ENCODE results near the gene OTOL1. TPM values are rescaled to one million over a fixed set of nuclear protein-coding genes. Genes with fewer than 3 reads are reported as not detected.
"Not testable (repeated sequence)": the region's sequence is repeated elsewhere in the genome, so short reads cannot be mapped to it uniquely, and the experiment has no call there.

OTOL1 gene
- total RNA-seq = not detected

DNA sequence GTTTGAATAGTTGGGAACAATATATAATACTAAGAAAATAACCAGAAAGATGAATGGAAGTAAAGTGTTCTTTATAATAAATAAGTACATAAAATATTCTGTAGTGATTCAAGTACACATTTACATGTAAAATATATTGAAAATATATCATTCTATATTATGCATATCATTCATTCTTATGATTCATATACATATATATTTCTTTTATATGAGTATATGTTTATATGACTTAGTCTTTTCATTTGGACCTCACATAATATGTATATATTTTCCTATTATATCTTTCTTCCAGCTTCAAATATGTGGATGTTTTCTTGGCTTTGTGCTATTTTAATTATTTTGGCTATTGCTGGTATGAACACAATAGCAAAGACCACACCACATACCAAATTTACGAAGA is at the start of gene OTOL1:
TSS of gene OTOL1 (plus strand) at position 301 of the 400 bp plus-strand sequence. CDS start at position 301, 0 bp downstream.
- no peak for DNase-seq (ENCODE audit: low read depth in 2 of 3, low spot score in 2 of 3)

DNA sequence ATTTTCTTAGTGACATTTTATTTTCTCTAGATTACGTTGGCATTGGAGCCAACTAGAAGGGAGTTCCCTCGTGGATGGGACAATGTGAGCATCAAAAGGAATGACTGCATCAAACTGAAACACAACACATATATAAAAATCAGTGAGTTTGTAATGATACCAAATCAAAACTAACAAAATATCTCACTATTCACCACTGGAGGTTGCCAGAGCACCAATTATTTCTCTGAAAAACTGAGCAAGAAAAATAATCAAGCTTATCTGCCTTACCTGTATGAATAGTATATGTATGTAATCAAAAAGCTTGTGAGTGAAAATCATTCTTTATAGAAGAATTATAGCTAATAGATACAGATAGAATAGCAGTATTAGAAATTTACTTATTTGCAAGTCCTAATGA is 46.8 kb upstream of the OTOL1 start:
- no peak for DNase-seq (ENCODE audit: low read depth in 2 of 3, low spot score in 2 of 3)

DNA sequence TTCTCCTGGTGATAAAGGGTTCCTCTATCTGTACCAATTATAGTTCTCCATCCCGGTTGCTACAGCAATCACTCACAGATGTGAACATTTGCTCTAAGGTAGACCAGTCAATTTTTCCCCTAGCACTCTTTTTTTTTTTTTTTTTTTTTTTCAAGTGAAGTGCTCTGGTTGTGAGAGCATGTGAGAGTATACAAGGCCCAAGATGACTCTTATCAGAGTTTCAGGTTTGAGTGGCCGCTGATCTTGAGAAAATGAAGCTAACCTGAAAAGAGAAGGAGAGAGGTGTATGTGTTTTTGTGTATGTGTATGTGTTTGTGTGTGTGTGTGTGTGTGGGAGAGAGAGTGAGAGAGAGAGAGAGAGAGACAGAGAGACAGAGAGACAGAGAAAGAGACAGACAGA is 44.4 kb upstream of the OTOL1 start:
- DNase-seq (ENCODE audit: low read depth in 2 of 3, low spot score in 2 of 3) = no peak

DNA sequence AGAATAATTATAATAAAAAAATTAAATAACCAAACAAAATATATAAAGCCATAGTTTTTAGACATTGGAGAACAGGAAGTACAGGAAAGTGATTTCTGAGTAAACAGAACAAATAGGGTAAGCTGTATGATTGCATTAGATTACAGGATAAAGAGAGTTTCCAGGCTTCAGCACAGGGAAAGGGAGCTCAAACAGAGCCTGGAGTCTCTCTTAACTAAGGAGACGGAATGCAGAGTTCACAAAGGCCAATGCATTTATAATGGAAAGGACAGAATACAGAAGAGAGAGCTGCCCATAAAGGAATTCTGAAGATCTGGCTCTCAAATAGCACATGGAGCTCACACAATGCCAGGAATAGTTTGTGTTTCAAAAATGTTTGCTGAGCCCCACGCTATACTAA is 42.0 kb upstream of the OTOL1 start:
- no peak for DNase-seq (ENCODE audit: low read depth in 2 of 3, low spot score in 2 of 3)

DNA sequence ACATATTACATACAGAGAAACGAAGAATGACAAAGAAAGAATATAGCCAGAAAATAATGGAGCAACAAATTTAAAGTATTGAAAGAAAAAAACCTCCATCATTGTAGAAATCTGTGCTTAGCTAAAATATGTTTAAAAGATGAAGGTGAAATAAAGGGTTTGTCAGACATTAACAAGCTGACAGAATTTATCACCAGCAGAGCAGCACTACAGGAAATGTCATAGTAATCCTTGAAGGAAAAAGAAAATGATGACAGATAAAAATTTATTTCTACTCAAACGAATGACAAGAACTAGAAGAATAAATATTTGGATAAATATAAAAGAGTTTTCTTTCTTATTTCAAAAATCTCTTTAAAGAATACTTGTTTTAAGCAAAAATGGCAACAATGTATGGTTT is 40.6 kb upstream of the OTOL1 start:
- no peak for DNase-seq (ENCODE audit: low read depth in 2 of 3, low spot score in 2 of 3)

DNA sequence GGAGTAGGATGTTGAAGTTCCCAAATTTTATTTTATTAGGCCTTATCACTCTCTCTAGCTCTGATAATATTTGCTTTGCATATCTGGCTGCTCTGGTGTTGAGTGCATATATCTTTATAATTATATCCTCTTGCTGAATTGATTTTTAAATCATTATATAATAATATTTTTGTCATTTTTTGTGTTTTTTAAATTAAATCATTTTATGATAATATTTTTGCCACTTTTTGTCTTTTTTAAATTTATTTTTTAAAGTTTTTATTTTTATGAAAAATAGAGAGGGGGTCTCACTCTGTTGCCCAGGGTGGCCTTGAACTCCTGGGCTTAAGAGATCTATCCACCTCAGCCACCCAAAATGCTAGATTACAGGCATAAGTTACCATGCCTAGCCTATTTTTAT is 34.5 kb upstream of the OTOL1 start:
- DNase-seq (ENCODE audit: low read depth in 2 of 3, low spot score in 2 of 3) = no peak

DNA sequence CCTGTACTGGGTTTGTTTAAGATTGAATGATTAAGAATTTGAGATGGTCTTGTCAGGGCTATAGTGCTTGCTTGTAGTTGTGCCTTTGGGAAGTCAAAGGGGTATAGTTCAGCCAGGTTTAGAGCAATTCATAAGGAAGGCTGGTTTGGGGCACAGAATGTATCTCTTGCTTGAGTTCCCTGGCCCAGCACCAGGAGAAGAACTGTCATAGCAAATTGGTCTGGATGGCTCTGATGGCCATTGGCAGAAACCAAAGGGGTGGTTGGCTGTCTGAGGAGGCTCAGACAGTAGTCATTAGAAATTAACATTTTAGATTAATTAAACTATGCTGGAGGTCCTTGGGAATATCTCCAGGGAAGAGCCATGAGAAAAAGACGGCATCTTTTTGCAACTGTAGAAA is 25.4 kb upstream of the OTOL1 start:
- no peak for DNase-seq (ENCODE audit: low read depth in 2 of 3, low spot score in 2 of 3)

DNA sequence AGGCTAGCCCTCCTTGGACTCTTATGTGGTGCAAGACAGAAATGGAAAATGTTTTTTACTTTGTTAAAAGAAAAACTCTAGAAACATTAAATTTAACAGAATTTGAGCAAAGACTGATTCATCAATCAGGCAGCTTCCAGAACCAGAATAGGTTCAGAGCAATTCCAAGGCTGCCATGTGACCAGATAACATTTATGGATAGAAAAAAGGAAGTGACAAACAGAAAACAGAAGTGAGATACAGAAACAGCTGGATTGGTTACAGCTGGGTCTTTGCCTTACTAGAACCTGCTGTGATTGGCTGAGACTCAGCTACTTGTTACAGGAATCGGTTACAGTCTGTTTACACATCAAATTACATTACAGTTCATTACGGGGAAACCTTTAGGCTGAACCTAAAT is 22.5 kb upstream of the OTOL1 start:
- DNase-seq (ENCODE audit: low read depth in 2 of 3, low spot score in 2 of 3) = no peak

DNA sequence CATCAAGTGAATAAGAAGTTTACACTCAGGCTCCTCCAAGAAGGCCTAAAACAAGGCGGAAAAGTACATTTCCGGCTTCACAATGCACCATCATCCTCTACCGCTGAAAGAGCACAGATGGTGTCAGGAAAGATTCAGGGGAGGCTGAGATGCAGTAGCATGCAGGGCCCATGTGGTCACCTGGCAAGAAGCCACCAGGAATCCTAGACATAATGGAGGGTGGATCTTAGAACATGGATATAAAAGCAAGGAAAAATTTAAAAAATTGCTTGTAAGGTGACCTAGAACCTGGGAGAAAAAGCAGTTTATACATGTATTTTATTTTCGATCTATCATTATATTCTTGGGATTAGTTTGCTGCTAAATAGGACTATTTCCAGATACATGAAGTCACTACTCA is 21.9 kb upstream of the OTOL1 start:
- no peak for DNase-seq (ENCODE audit: low read depth in 2 of 3, low spot score in 2 of 3)

DNA sequence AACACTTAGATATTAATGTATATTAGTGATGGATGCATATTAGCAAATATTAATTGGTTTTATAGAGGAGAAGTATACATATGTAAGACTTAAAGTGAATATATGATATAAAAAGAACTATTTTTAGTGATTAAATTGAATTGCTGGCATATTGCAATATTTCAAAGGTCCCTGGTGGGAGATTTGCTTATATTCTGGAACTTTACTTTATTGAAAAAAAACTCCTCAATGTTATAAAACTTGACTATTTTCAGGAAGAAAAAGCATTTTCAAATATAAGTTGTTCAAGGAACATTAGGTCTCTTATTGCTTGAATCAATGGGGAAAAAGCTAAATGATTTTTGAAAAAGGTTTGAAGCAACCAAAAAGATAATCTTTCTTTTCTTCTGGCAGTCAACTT is 21.4 kb upstream of the OTOL1 start:
- no peak for DNase-seq (ENCODE audit: low read depth in 2 of 3, low spot score in 2 of 3)

DNA sequence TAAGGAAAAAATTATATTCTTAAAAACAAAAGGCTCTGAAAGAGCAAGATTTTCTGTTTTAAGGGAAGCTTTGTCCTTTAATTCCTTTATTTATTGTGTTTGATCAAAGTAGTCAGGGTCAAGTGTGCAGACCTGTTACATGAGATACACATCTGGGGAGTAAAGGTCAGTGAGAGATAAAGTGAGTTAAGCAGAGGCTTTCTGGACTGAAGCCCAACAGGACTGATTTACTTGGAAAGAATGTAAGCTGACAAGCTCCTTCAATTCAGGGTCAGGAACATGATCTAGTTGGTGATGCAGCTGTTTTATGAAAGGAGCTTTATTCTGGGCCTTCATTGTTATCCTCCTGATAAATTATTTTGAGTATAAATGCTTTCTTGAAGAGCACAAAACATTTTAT is 20.7 kb upstream of the OTOL1 start:
- DNase-seq (ENCODE audit: low read depth in 2 of 3, low spot score in 2 of 3) = no peak

DNA sequence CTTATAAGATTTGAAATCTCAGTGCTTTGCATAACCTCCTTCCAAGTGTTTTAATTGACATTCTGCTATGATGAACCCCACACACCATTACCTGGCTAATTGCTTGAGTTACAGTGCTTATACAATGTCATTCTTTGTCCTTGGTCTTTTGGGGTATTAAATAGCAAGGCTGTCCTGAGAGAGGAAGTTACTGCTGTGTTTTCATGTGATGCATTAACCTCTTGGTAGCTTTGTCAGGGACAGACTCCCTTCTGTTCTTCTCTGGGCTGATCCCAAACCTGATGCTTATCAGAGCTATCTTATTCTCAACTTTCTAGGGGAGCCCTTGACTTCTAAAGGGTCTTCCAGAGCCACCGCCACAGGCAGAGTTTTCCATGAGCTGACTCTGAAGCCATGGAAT is 12.4 kb upstream of the OTOL1 start:
- DNase-seq (ENCODE audit: low read depth in 2 of 3, low spot score in 2 of 3) = no peak

DNA sequence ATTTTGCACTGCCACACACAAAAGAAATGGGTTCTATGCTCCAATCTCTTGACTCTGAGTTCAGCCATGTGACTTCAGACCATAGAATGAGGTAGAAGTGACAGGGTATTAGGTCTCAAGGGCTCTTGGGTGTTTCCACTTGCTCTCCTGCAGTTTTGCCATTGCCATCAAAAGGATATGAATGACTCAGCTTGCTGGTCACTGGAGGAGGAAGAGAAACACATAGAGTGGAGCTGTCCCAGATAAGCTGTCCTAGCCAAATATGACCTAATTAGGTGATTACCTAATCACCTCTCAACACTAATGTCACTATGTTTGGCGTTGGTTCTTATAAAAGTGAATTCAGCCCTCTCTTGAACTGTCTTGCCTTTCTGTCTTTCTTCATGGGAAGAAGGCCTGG is 8.3 kb upstream of the OTOL1 start:
- not testable (repeated sequence) for DNase-seq (ENCODE audit: low read depth in 2 of 3, low spot score in 2 of 3)

DNA sequence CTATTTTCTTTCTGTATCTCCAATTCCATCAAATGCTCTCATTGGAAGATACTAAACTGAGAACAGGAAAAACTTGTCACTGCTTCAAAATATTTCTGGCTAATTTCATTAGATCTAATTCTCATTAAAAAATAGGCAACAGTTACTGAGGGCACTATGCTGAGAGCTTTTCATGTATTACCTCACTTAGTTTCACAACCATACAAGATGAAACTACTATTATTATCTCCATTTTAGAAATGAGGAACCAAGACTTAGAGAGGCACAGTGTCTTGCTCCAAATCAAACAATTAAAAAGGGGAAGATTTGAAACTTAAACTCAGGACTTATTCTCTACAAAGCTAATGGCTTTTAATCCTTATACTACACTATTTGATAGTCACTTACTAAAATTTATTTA is 7.2 kb upstream of the OTOL1 start:
- DNase-seq (ENCODE audit: low read depth in 2 of 3, low spot score in 2 of 3) = no peak

DNA sequence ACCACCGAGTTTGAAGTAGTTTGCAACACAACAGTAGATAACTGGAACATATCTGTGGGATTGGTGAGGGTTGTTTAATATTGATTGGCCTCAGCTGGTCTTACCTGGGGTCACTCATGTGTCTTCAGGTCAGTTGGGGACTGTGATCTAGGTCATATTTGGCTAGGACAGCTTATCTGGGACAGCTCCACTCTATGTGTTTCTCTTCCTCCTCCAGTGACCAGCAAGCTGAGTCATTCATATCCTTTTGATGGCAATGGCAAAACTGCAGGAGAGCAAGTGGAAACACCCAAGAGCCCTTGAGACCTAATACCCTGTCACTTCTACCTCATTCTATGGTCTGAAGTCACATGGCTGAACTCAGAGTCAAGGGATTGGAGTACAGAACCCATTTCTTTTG is 5.8 kb upstream of the OTOL1 start:
- DNase-seq (ENCODE audit: low read depth in 2 of 3, low spot score in 2 of 3) = not testable (repeated sequence)

DNA sequence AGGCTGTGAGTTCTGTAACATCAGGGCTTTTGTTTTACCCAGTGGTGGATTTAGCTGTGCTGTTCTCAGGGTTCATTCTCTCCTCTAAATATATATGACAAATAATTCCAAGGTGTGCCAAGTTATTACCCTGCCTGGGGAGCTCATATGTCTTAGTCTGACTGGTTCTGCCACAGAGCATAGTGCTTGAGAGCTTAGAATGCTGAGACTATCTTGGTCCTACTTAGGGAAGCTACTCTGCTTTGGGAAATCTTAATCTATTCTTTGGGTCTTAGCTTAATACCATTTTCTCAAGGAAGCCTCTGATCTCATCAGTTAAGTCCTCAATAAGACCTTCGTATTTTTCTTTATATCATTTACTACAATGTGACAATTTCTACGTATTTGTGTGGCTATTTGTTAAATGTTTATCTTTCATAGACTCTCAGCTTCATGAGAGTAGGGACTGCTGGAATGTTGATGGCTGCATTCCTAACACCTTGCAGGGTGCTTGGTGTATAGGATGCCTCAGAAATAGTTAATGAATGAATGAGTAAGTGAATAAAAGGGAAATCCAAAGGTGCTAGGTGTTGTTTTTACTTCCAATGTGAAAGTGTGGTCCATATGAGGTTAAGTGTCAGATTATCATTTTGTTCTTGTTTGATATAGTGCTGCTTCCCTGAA is 1.8 kb downstream of the OTOL1 start:
- no peak for DNase-seq (ENCODE audit: low read depth in 2 of 3, low spot score in 2 of 3)

DNA sequence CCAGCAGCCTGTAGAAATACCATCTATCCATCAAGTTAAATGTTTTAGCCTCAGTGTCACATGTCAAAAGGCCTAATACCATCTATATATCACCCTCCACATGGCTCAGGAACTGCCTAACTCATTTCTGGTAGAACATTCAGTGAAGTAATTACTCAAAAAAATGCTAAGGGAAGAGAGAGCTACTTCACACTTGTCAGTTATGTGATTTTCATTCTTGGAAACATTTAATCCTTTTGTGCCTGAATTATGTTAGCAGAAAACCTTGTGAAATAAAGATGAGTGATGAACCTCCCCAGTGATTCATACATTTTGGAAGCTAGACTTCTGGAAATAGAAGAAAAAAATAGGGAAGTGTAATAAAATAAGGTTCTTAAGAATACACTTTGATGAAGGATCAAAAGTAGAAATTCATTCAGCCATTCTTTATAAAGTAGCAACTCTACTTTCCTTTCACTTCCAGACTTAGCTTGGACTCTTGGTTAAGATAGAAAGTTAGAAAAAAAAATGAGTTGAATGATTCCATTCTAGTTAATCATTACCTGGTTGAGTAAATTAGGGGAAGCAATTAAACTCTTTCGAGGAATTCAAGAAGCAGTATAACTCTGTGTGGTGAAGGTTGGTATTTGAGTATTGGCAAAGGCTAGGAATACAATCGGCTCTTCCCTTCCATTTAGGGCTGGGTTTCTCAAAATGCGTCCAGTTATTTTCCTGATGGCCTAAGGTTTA is 3.6 kb downstream of the OTOL1 start:
- no peak for DNase-seq (ENCODE audit: low read depth in 2 of 3, low spot score in 2 of 3)

DNA sequence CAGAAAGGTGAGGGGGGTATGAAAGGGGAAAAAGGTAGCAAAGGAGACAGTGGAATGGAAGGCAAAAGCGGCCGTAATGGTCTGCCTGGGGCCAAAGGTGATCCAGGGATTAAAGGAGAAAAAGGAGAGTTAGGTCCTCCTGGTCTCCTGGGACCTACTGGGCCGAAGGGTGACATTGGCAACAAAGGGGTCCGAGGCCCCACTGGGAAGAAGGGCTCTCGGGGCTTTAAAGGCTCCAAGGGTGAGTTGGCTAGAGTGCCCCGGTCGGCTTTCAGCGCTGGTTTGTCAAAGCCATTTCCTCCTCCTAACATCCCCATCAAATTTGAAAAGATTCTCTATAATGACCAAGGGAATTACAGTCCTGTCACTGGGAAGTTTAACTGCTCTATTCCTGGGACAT is 6.7 kb downstream of the OTOL1 start:
- DNase-seq (ENCODE audit: low read depth in 2 of 3, low spot score in 2 of 3) = no peak

DNA sequence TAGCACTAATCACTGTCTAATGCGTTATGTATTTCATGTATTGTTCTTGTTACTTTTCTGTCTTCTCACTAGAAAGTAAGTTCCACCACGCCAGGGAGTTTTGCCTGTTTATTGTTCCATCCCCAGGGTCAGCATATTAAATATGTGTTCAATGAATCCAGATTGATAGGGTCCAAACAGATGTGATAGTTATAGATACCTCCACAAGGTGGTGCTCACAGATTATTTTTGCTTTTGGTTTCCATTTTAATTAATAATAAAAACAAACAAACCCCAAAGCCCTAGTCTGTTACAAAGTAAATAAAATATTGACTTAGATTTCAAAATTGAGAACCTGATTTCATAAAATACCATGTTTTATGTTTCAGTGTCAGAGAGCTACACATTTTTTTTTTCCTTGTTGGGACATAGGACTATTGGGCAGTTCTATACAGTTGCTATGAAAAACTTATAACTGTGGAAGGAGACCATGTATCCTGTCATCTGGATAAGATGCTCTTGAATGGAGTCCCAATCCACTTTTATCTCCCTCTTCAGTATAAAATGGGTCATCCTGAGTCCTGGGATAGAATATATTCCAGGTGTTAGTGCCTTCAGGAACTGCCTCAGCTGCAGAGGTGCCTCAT is 12.4 kb downstream of the OTOL1 start:
- peak in 2 of 3 donors; percentile 4 to 48 for DNase-seq (ENCODE audit: low read depth in 2 of 3, low spot score in 2 of 3)

DNA sequence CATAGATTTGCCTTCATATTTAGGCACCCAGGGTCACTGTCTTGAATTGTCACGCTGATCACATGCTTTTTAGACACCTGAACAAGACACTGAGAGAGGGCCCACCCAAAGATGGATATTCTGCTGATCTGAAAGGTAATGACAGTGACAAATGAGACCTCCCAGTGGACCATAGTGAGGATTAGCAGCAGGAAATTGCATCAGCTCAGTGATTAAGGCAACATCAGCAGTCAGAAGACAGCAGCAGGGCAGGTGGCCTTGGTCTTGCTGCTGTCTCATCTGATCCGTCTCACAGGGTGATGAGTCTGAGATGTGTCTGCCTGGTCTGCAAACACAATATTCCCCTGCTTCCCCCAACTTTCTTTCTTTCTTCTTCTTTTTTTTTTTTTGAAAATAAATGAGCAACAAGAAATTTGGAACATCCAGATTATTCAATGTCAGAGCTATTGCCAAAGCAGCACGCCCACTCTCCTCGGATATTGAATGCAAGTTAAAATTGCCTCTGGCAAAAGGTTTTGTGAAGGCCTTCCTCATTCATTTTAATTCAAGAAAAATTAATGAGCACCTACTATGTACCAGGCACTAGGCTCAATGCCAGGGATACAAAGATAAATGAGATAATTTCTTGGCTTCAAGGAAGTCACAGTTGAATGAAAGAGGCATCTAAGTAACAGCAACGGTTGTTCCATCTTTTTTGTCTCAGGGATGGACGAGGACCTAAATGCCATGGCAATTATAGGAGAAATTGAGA is 14.1 kb downstream of the OTOL1 start:
- no peak for DNase-seq (ENCODE audit: low read depth in 2 of 3, low spot score in 2 of 3)

DNA sequence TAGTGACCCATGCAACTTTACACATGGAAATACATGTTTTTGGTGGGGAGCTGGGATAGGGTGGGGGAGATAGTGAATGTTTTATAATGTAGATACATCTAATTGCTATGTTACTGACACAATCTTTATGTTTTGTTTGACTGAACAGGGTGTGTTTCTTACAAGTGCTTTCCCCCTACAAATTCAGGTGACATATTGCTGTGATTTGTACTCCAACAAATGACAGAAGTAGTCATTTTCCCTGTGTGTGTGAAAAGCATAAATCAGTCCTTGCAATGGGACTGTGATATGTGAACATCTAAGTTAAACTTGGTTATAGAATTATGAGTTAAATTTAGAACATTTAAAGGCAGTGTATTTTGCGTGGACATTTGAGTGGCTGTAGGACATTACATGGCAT is 27.3 kb downstream of the OTOL1 start:
- DNase-seq (ENCODE audit: low read depth in 2 of 3, low spot score in 2 of 3) = no peak
